A673 (cell line): ENCODE results near the gene INPP4B.

ENCODE experiments used
- CTCF ChIP-seq: fragments of 300-800, 200-600 bp; sonication (generic); conservative IDR thresholded peaks from 2 replicates; pipeline ENCODE4 v1.5.1; 2017; ENCODE audit warnings: low read depth, mild to moderate bottlenecking, antibody characterized with exemption, low read length, moderate library complexity, mixed read lengths
- EZH2 ChIP-seq: fragments of 200-600 bp; sonication (generic); IDR thresholded peaks from 2 replicates; pipeline ENCODE4 v1.6.1; 2017; ENCODE audit warnings: borderline replicate concordance, low read depth, mild to moderate bottlenecking, mixed read lengths, antibody characterized with exemption, low read length; ENCODE audit not compliant: poor library complexity, severe bottlenecking

GRCh38 chr4:142696334-142697122 lies 149.6 kb downstream of the INPP4B start:
- TF ChIP-seq CTCF (no peak), EZH2 (no peak)
